Prostate gland (tissue), 2 donors: ENCODE data around the gene LONP2. TPM values are rescaled to one million over a fixed set of nuclear protein-coding genes. Genes with fewer than 3 reads are reported as not detected.

Source experiments
- DNase-seq: peaks from one replicate; pipeline ENCODE4 v3.0.0-alpha.2; 2019; ENCODE audit warnings: low spot score
- H3K27ac ChIP-seq, 2 donors: fragments of 200-600 bp; sonication (generic); 2 replicates each; pipeline ENCODE4 v1.5.1; 2017 to 2019
- H3K27me3 ChIP-seq: fragments of 200-600 bp; sonication (generic); replicated peaks from 2 replicates; pipeline ENCODE4 v1.5.1; 2019; ENCODE audit not compliant: insufficient read depth
- H3K36me3 ChIP-seq, 2 donors: fragments of 200-600 bp; sonication (generic); 1 replicate in 1 of 2; 2 replicates in 1 of 2; pipeline versions ENCODE4 v1.5.1 to v1.8.1; 2017 to 2019
- H3K4me1 ChIP-seq: fragments of 200-600 bp; sonication (generic); replicated peaks from 2 replicates; pipeline ENCODE4 v1.5.1; 2019
- H3K4me3 ChIP-seq, 2 donors: fragments of 200-600 bp; sonication (generic); 2 replicates each; pipeline ENCODE4 v1.5.1; 2017 to 2019
- H3K9me3 ChIP-seq: fragments of 200-600 bp; sonication (generic); 2 replicates; pipeline ENCODE4 v1.5.1; 2017
- CTCF ChIP-seq, 4 experiments: fragments of 200-600 bp in 2 of 4; fragments of 450-650 bp in 2 of 4; sonication (generic) in 2 of 4; IDR thresholded peaks; 1 replicate in 3 of 4; 2 replicates in 1 of 4; pipeline ENCODE4 v1.5.1; 2016 to 2019; ENCODE audit warnings: antibody characterized with exemption in 4 of 4, mild to moderate bottlenecking in 2 of 4, moderate library complexity in 2 of 4
- POLR2A ChIP-seq: fragments of 450-650 bp; IDR thresholded peaks from one replicate; pipeline ENCODE4 v1.6.1; 2016; ENCODE audit warnings: antibody characterized with exemption, mild to moderate bottlenecking
- POLR2AphosphoS5 ChIP-seq: sonication (generic); formaldehyde crosslinking; IDR thresholded peaks from one replicate; pipeline ENCODE4 v1.6.1; 2017; ENCODE audit warnings: antibody characterized with exemption
- WGBS: methylation state at CpG from one replicate; pipeline ENCODE4 v1.1.5; 2018; 5-methylcytosine and 5-hydroxymethylcytosine counted together
- intact Hi-C: fragments of 100-400 bp; cut with DNase I; formaldehyde crosslinking; loops from one replicate; pipeline ENCODE4 v1.14.2; 2022
- total RNA-seq, 2 donors: library from RNA; depleted of rRNA; stranded (reverse); fragments of >200 nt; gene quantifications; one replicate each; pipeline ENCODE4 v1.1.0, GENCODE V29; 2016

The LONP2 gene
- total RNA-seq, 2 donors from 2014 or later = 74.6 to 81.0 TPM

- Histone ChIP-seq H3K27ac (no peak overlapping the region), H3K36me3 (no peaks in the 10 kb centered on the region), H3K9me3 (no peaks in the 10 kb centered on the region), H3K27me3 (no peaks in the 10 kb centered on the region), H3K4me3 (no peak overlapping the region), H3K4me1 (peaks cover 4% of the 10 kb centered on the region)
- intact Hi-C loops = no loop called here
- WGBS = 93% methylated on average over 12 of the region's 12 CpGs
- no peak for DNase-seq
- TF ChIP-seq POLR2A = no peak
- no peak for TF ChIP-seq POLR2AphosphoS5
- TF ChIP-seq CTCF (IDR thresholded peaks at IDR 0.05) = no peak
Observed at GRCh38 chr16:48361540-48362144, 117.5 kb downstream of the LONP2 start.

GRCh38 chr16:48365025-48365600 lies 121.0 kb downstream of the LONP2 start:
- peak overlapping the region; percentile 50 to 54 for H3K4me3 ChIP-seq
- peak overlapping the region; percentile 86 to 91 for H3K27ac ChIP-seq
- no peaks in the 10 kb centered on the region for H3K9me3 ChIP-seq
- H3K4me1 ChIP-seq = peaks cover 4% of the 10 kb centered on the region
- 29% methylated on average over 15 of the region's 15 CpGs for WGBS
- H3K36me3 ChIP-seq = no peaks in the 10 kb centered on the region
- DNase-seq = peak; percentile 52
- no peaks in the 10 kb centered on the region for H3K27me3 ChIP-seq
- TF ChIP-seq CTCF (IDR thresholded peaks at IDR 0.05) = no peak
- TF ChIP-seq POLR2AphosphoS5 = peak; percentile 26
- intact Hi-C loops = loop anchor here (5.0 kb wide), 1 partner anchor 172 kb away; no protein-coding TSS in a partner anchor

GRCh38 chr16:48365601-48366164 lies 121.6 kb downstream of the LONP2 start:
- Histone ChIP-seq H3K4me3 (peak overlapping the region; percentile 50 to 54), H3K36me3 (no peaks in the 10 kb centered on the region), H3K27ac (peak overlapping the region; percentile 86 to 91), H3K27me3 (no peaks in the 10 kb centered on the region), H3K9me3 (no peaks in the 10 kb centered on the region), H3K4me1 (peaks cover 4% of the 10 kb centered on the region)
- TF ChIP-seq POLR2A (peak; percentile 97), POLR2AphosphoS5 (peak; percentile 90), CTCF (IDR thresholded peaks at IDR 0.05) (peak in 1 of 4 experiments; percentile 21)
- intact Hi-C loops = loop anchor here (5.0 kb wide), 1 partner anchor 172 kb away; no protein-coding TSS in a partner anchor
- WGBS = 4% methylated on average over 17 of the region's 33 CpGs
- peak; percentile 92 for DNase-seq

GRCh38 chr16:48366165-48367093 lies 122.3 kb downstream of the LONP2 start:
- H3K36me3 ChIP-seq = no peaks in the 10 kb centered on the region
- peak overlapping the region; percentile 86 to 91 for H3K27ac ChIP-seq
- H3K9me3 ChIP-seq = no peaks in the 10 kb centered on the region
- H3K4me3 ChIP-seq = peak overlapping the region; percentile 50 to 54
- peaks cover 4% of the 10 kb centered on the region for H3K4me1 ChIP-seq
- intact Hi-C loops = loop anchor here (5.0 kb wide), 1 partner anchor 171 kb away; no protein-coding TSS in a partner anchor
- no peak for TF ChIP-seq POLR2A
- no peak for TF ChIP-seq CTCF (IDR thresholded peaks at IDR 0.05)
- TF ChIP-seq POLR2AphosphoS5 = peak; percentile 26
- no peaks in the 10 kb centered on the region for H3K27me3 ChIP-seq
- 17% methylated on average over 21 of the region's 21 CpGs for WGBS
- DNase-seq = peak; percentile 51
